Natural killer cell (primary cell): ENCODE data around the gene DERL3. TPM values are rescaled to one million over a fixed set of nuclear protein-coding genes. Genes with fewer than 3 reads are reported as not detected.

ENCODE experiments used
- ATAC-seq, 3 donors: fragments of 150-1000 bp in 2 of 3; fragments of 200-7000 bp in 1 of 3; cut with Tn5 transposase; 1 replicate in 1 of 3; 2 replicates in 2 of 3; pipeline ENCODE4 v1.10.0; 2021; ENCODE audit warnings: mild to moderate bottlenecking in 2 of 3, moderate library complexity in 2 of 3
- DNase-seq, 2 donors: peaks; one replicate each; pipeline versions ENCODE4 v3.0.0 to v3.0.0-alpha.2; 2013 to 2021; ENCODE audit warnings: mixed read lengths in 1 of 2
- H3K27ac ChIP-seq: one replicate; pipeline ENCODE4 v1.5.1; 2013; ENCODE audit warnings: mild to moderate bottlenecking, low read length
- H3K27me3 ChIP-seq: one replicate; pipeline ENCODE4 v1.6.1; 2013; ENCODE audit warnings: low read length; ENCODE audit not compliant: control insufficient read depth, insufficient read depth
- H3K36me3 ChIP-seq: one replicate; pipeline ENCODE4 v1.6.1; 2013; ENCODE audit warnings: low read length; ENCODE audit not compliant: control insufficient read depth, insufficient read depth
- H3K4me1 ChIP-seq: one replicate; pipeline ENCODE4 v1.6.1; 2013; ENCODE audit warnings: low read length; ENCODE audit not compliant: control insufficient read depth, insufficient read depth
- H3K4me3 ChIP-seq: one replicate; pipeline ENCODE4 v1.5.1; 2013; ENCODE audit warnings: low read length
- H3K9me3 ChIP-seq: one replicate; pipeline ENCODE4 v1.6.1; 2013; ENCODE audit warnings: low read length; ENCODE audit not compliant: control insufficient read depth, insufficient read depth
- H3K27ac Mint-ChIP-seq, 2 donors: one replicate each; pipeline ENCODE4 v1.8.0; 2022; ENCODE audit warnings: mild to moderate bottlenecking in 2 of 2, mixed read lengths in 2 of 2, moderate library complexity in 1 of 2
- H3K27me3 Mint-ChIP-seq, 2 donors: one replicate each; pipeline ENCODE4 v1.8.0; 2022; ENCODE audit warnings: low read depth in 2 of 2, mixed read lengths in 2 of 2
- H3K36me3 Mint-ChIP-seq: one replicate; pipeline ENCODE4 v1.8.0; 2022; ENCODE audit warnings: mixed read lengths
- H3K4me1 Mint-ChIP-seq, 2 donors: one replicate each; pipeline ENCODE4 v1.8.0; 2022; ENCODE audit warnings: mixed read lengths in 2 of 2
- H3K4me3 Mint-ChIP-seq: one replicate; pipeline ENCODE4 v1.8.0; 2022; ENCODE audit warnings: mild to moderate bottlenecking, moderate library complexity, mixed read lengths
- H3K9me3 Mint-ChIP-seq, 2 donors: one replicate each; pipeline ENCODE4 v1.8.0; 2022; ENCODE audit warnings: mixed read lengths in 2 of 2
- WGBS: methylation state at CpG from one replicate; pipeline ENCODE4 v1.1.7; 2013; ENCODE audit warnings: missing lambda C conversion rate; ENCODE audit not compliant: insufficient coverage; 5-methylcytosine and 5-hydroxymethylcytosine counted together
- intact Hi-C: fragments of 100-400 bp; cut with micrococcal nuclease; formaldehyde crosslinking; loops from one replicate; pipeline ENCODE4 v1.14.2; 2022
- total RNA-seq, 4 donors: library from RNA; stranded (reverse); fragments of 120-200 nt in 1 of 4; gene quantifications; one replicate each; pipeline versions ENCODE4 v1.2.3 to v1.2.4, GENCODE V29; 2013 to 2022
- TF ChIP-seq, protein P1 (sequence below): fragments of 200-600 bp; IDR thresholded peaks from one replicate; pipeline ENCODE4 v1.8.0; 2022; ENCODE audit warnings: antibody characterized with exemption

The DERL3 gene
- total RNA-seq, 3 donors from 2014 or later (not counting 1 experiment from before 2014, with no cell fraction given) = 0.88 to 24.5 (median 1.3) TPM

- Mint-ChIP-seq H3K4me3 (no peak overlapping the region), H3K9me3 (no peaks in the 10 kb centered on the region), H3K27ac (no peak overlapping the region), H3K4me1 (no peaks in the 10 kb centered on the region), H3K27me3 (no peaks in the 10 kb centered on the region), H3K36me3 (no peaks in the 10 kb centered on the region)
- Histone ChIP-seq H3K9me3 (no peaks in the 10 kb centered on the region), H3K36me3 (peaks cover 46% of the 10 kb centered on the region), H3K27me3 (no peaks in the 10 kb centered on the region), H3K4me3 (no peak overlapping the region), H3K27ac (no peak overlapping the region), H3K4me1 (peaks cover 4% of the 10 kb centered on the region)
- TF ChIP-seq, protein P1, sequence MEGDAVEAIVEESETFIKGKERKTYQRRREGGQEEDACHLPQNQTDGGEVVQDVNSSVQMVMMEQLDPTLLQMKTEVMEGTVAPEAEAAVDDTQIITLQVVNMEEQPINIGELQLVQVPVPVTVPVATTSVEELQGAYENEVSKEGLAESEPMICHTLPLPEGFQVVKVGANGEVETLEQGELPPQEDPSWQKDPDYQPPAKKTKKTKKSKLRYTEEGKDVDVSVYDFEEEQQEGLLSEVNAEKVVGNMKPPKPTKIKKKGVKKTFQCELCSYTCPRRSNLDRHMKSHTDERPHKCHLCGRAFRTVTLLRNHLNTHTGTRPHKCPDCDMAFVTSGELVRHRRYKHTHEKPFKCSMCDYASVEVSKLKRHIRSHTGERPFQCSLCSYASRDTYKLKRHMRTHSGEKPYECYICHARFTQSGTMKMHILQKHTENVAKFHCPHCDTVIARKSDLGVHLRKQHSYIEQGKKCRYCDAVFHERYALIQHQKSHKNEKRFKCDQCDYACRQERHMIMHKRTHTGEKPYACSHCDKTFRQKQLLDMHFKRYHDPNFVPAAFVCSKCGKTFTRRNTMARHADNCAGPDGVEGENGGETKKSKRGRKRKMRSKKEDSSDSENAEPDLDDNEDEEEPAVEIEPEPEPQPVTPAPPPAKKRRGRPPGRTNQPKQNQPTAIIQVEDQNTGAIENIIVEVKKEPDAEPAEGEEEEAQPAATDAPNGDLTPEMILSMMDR = no peak
- over 99% methylated on average over 6 of the region's 6 CpGs for WGBS
- DNase-seq (no peak), ATAC-seq (no peak)
- intact Hi-C loops = no loop called here
These were observed 21.7 kb downstream of the DERL3 start for GRCh38 chr22:23817146-23817545.

DNA sequence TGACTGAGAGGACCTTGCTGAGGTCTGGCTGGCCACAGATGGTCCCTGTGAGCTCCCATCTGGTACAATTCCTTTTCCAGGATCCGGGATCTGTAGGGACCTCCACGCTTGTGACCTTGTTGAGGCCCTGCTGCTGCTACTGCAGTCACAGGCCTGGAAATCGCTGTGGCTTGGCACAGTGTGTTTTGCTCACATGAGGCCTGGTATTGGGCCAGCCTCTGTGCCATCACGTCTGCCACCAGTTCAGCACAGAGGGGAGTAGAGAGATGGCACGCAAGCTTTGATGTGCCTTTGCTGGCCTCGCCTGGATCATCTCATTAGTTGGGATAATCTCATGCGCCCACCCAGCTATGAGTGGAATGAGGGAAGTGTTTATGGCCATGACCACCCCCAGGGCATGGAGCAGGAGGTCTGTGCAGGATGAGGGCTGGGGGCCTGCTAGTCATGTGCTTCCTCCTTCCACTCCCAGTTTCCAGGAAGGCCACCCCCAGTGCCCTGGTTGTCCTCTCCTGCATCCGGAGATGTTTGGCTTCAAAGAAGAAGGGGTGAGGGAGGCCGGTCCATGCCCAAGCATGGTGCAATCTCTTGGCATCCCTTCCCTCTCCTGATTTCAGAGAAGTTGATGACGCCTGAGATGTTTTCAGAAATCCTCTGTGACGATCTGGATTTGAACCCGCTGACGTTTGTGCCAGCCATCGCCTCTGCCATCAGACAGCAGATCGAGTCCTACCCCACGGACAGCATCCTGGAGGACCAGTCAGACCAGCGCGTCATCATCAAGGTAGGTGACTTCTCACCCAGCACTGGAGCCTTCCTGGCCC, 22.4 kb downstream of the DERL3 start:
- no peaks in the 10 kb centered on the region for H3K9me3 ChIP-seq
- ATAC-seq (no peak), DNase-seq (no peak)
- intact Hi-C loops = no loop called here
- H3K4me3 ChIP-seq = no peak overlapping the region
- Mint-ChIP-seq H3K27me3 (no peaks in the 10 kb centered on the region), H3K36me3 (no peaks in the 10 kb centered on the region), H3K27ac (no peak overlapping the region), H3K4me1 (no peaks in the 10 kb centered on the region), H3K4me3 (no peak overlapping the region), H3K9me3 (no peaks in the 10 kb centered on the region)
- H3K27ac ChIP-seq = no peak overlapping the region
- peaks cover 46% of the 10 kb centered on the region for H3K36me3 ChIP-seq
- no peaks in the 10 kb centered on the region for H3K27me3 ChIP-seq
- peaks cover 4% of the 10 kb centered on the region for H3K4me1 ChIP-seq
- TF ChIP-seq, protein P1 = no peak
- 95% methylated on average over 18 of the region's 18 CpGs for WGBS

DNA sequence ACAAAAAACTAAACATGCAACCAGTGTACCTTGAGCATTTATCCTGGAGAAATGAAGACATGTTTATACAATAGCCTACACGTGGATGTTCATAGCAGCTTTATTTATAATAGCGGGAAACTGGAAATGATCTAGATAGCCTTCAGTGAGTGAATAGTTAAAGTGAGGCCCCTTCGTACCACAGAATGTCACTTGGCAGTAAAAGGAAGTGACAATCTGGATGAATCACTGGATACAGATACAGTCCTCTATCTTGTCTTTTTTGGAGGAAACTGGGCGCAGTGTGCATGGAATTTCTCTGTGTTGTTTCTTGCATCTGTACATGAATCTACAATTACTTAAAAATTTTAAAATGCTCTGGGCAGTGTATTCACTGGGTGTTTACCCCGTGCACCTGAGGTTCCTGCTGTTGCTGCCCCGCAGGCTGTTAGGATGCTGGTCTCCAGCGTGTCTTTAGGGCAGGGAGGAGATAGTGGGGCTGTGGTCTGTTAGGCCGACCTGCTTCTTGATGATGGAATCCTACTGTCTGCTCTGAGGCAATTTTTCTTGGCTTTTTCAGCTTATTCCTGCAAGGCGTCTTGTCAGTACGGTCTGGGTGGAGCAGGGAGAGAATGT, 23.2 kb downstream of the DERL3 start:
- H3K9me3 ChIP-seq = no peaks in the 10 kb centered on the region
- Mint-ChIP-seq H3K4me3 (no peak overlapping the region), H3K27ac (no peak overlapping the region), H3K4me1 (no peaks in the 10 kb centered on the region), H3K9me3 (no peaks in the 10 kb centered on the region), H3K27me3 (no peaks in the 10 kb centered on the region), H3K36me3 (no peaks in the 10 kb centered on the region)
- WGBS = 93% methylated on average over 10 of the region's 10 CpGs
- peaks cover 4% of the 10 kb centered on the region for H3K4me1 ChIP-seq
- no peaks in the 10 kb centered on the region for H3K27me3 ChIP-seq
- intact Hi-C loops = no loop called here
- no peak overlapping the region for H3K4me3 ChIP-seq
- H3K27ac ChIP-seq = no peak overlapping the region
- peaks cover 44% of the 10 kb centered on the region for H3K36me3 ChIP-seq
- TF ChIP-seq, protein P1 = no peak
- no peak for ATAC-seq
- no peak for DNase-seq
